Activated T-cell treated with anti-CD3 and anti-CD28 coated beads for 4 hours (primary cell): ENCODE data around the gene SSC4D.

Source experiments
- DNase-seq: peaks from one replicate; pipeline ENCODE4 v3.0.0-alpha.2; 2020

SSC4D gene

GRCh38 chr7:76349313-76349885, 60.1 kb downstream of the SSC4D start:
- no peak for DNase-seq

- no peak for DNase-seq
These were observed 61.8 kb downstream of the SSC4D start for GRCh38 chr7:76347710-76348109.

GRCh38 chr7:76346778-76347177, 62.7 kb downstream of the SSC4D start:
- no peak for DNase-seq

DNA sequence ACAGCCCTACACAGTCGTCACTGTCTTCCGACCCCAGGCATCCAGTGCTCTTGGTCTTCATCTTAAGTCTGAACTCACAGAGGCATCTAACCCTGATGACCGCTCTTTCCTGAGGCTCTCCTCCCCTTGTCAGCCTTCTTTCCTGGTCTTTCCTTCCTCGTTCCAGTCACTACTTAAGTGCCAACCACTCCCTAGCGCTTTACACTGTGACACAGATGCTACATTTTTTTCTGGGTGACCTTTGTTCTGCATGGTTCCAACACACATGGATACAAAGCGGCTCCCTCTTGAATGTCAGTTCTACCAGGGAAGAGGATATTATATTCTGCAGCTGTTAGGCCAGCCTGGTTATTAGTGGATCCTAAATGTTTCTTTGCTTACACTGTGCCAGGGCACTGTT, 63.4 kb downstream of the SSC4D start:
- no peak for DNase-seq

DNA sequence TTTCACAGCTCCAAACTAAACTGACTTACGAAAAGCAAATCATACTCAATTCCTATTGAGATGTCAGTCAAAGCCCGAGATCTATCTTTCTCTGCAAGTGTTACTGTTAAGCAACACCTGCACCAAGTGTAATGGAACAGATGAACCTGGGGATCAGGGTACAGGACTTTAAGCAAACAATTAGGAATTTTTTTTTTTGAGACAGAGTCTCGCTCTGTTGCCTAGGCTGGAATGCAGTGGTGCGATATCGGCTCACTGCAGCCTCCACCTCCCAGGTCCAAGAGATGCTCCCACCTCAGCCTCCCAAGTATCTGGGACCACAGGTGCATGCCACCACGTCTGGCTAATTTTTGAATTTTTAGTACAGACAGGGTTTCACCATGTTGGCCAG, 65.6 kb downstream of the SSC4D start:
- no peak for DNase-seq

DNA sequence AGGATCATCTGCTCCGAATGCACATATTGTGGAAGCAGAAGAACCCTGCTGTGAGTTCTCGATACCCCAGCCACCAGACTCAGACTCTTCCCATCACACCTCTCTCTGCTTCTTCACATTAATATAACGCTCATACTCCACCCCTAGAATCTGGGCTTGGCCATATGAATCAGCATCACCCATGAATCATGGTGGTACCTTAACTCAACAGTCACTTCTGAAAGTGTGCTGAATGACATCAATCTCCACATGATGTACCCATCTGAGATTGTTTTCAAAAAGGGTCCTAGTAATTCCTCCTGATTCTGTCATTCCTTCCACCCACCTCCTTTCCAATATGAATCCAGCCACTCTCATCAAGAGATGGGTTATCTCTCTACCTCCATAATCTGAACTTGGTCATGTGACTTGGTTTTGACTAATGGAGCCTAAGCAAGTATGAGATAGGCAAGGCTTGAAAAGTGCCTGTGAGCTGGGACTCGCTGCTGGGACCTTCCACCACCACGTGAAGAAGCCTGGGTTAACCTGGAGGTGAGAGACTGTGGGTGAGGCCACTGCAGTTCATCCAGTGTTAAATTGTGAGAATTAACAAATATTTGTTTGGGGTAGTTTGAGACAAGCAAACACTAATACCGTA, 66.1 kb downstream of the SSC4D start:
- no peak for DNase-seq

- no peak for DNase-seq
These were observed 67.3 kb downstream of the SSC4D start for GRCh38 chr7:76342222-76342621.

DNA sequence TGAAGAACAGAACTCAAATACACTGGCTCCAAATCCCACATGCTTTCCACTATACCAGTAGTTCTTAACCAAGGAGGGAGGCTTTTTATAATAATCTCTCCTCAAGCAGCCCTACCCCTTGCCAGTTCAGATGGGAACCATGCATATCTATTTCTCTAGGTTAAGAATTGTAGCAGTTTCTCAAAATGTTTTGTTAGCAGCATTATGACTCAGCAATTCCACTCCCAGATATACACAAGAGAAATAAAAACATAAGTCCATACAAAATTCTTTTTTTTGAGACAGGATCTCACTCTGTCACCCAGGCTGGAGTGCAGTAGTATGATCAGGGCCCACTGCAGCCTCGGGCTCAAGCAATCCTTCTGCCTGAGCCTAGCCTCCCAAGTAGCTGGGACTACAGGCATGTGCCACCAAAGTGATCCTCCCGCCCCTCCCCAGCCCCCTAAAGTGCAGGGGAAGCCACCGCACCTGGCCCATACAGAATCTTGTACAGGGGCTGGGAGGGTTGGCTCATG, 68.8 kb downstream of the SSC4D start:
- no peak for DNase-seq
